ENCODE results near the gene SF3B3. TPM values are rescaled to one million over a fixed set of nuclear protein-coding genes. Genes with fewer than 3 reads are reported as not detected.

Gene SF3B3
- total RNA-seq, 2 donors from 2014 or later: 94.6 to 123 TPM

DNA sequence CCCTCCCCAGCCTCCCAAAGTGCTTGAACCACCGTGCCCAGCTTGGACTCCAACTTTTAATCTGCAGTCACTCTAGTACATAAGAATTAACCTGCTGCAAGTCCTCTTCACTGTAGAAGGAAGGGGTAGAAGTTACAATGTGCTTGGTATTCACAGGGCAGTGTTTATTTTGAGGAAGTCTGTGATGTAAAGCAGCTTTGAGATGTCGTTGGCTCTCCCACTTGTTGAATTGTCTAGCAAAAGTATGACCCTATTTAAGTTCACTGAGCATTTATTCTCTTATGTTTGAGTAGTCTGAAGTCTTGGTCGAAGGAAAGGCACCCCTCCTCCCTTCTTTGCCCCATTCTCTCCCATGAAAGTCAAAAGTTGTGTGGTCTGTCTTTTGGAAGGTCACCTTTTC is 28.2 kb downstream of the SF3B3 start:
- no peaks in the 10 kb centered on the region for H3K4me1 ChIP-seq (ENCODE audit: control insufficient read depth in 1 of 2, low read depth in 2 of 2)
- ATAC-seq (ENCODE audit: insufficient number of reproducible peaks, low FRiP score, low read depth): no peak
- H3K27ac ChIP-seq: no peak overlapping the region
- H3K9me3 ChIP-seq: no peaks in the 10 kb centered on the region
- H3K27me3 ChIP-seq (replicated peaks; ENCODE audit: insufficient read depth): no peaks in the 10 kb centered on the region
- H3K4me3 ChIP-seq: no peak overlapping the region
- DNase-seq (ENCODE audit: low spot score): no peak
- no peak for TF ChIP-seq CTCF (IDR thresholded peaks at IDR 0.05)
- peaks cover 66% of the 10 kb centered on the region for H3K36me3 ChIP-seq

GRCh38 chr16:70552675-70553074 is 29.1 kb downstream of the SF3B3 start:
- no peaks in the 10 kb centered on the region for H3K27me3 ChIP-seq (replicated peaks; ENCODE audit: insufficient read depth)
- no peaks in the 10 kb centered on the region for H3K4me1 ChIP-seq (ENCODE audit: control insufficient read depth in 1 of 2, low read depth in 2 of 2)
- H3K27ac ChIP-seq: no peak overlapping the region
- no peak for DNase-seq (ENCODE audit: low spot score)
- no peaks in the 10 kb centered on the region for H3K9me3 ChIP-seq
- H3K36me3 ChIP-seq: peaks cover 63% of the 10 kb centered on the region
- no peak overlapping the region for H3K4me3 ChIP-seq
- ATAC-seq (ENCODE audit: insufficient number of reproducible peaks, low FRiP score, low read depth): no peak
- TF ChIP-seq CTCF (IDR thresholded peaks at IDR 0.05): no peak

GRCh38 chr16:70553645-70554044 is 30.0 kb downstream of the SF3B3 start:
- peaks cover 57% of the 10 kb centered on the region for H3K36me3 ChIP-seq
- no peak overlapping the region for H3K4me3 ChIP-seq
- no peak overlapping the region for H3K27ac ChIP-seq
- H3K27me3 ChIP-seq (replicated peaks; ENCODE audit: insufficient read depth): no peaks in the 10 kb centered on the region
- H3K9me3 ChIP-seq: no peaks in the 10 kb centered on the region
- no peaks in the 10 kb centered on the region for H3K4me1 ChIP-seq (ENCODE audit: control insufficient read depth in 1 of 2, low read depth in 2 of 2)
- ATAC-seq (ENCODE audit: insufficient number of reproducible peaks, low FRiP score, low read depth) (no peak), DNase-seq (ENCODE audit: low spot score) (no peak)
- no peak for TF ChIP-seq CTCF (IDR thresholded peaks at IDR 0.05)

DNA sequence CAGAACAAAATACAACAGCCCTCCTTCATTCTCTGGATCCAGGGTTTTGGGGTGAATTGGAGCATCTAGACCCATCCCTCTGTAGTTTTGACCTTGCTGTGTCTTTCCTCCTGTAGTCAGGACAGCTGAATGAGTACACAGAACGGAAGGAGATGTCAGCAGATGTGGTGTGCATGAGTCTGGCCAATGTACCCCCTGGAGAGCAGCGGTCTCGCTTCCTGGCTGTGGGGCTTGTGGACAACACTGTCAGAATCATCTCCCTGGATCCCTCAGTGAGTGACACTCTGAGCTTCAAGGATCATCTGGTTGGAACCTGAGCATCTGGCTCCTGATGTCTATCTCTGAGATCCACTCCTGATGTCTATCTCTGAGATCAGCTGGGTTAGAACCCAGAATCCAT is 32.4 kb downstream of the SF3B3 start:
- Histone ChIP-seq H3K4me3 (no peak overlapping the region), H3K9me3 (no peaks in the 10 kb centered on the region), H3K4me1 (ENCODE audit: control insufficient read depth in 1 of 2, low read depth in 2 of 2) (no peaks in the 10 kb centered on the region), H3K27me3 (replicated peaks; ENCODE audit: insufficient read depth) (no peaks in the 10 kb centered on the region), H3K36me3 (peaks cover 50% of the 10 kb centered on the region), H3K27ac (no peak overlapping the region)
- no peak for ATAC-seq (ENCODE audit: insufficient number of reproducible peaks, low FRiP score, low read depth)
- no peak for DNase-seq (ENCODE audit: low spot score)
- no peak for TF ChIP-seq CTCF (IDR thresholded peaks at IDR 0.05)

GRCh38 chr16:70561623-70562022 is 38.0 kb downstream of the SF3B3 start:
- DNase-seq (ENCODE audit: low spot score) (no peak), ATAC-seq (ENCODE audit: insufficient number of reproducible peaks, low FRiP score, low read depth) (no peak)
- no peaks in the 10 kb centered on the region for H3K27me3 ChIP-seq (replicated peaks; ENCODE audit: insufficient read depth)
- no peak overlapping the region for H3K4me3 ChIP-seq
- H3K27ac ChIP-seq: no peak overlapping the region
- TF ChIP-seq CTCF (IDR thresholded peaks at IDR 0.05): no peak
- no peaks in the 10 kb centered on the region for H3K9me3 ChIP-seq
- H3K4me1 ChIP-seq (ENCODE audit: control insufficient read depth in 1 of 2, low read depth in 2 of 2): no peaks in the 10 kb centered on the region
- peaks cover 68% of the 10 kb centered on the region for H3K36me3 ChIP-seq

Data from thoracic aorta (tissue), 2 donors.